GM21576 (cell line): ENCODE measurements around the gene GABBR2.

Experiments used
- ATAC-seq: cut with Tn5 transposase; IDR thresholded peaks from one replicate; pipeline ENCODE4 v1.9.1; 2021; ENCODE audit warnings: mild to moderate bottlenecking, moderate library complexity; ENCODE audit not compliant: unreplicated experiment

Gene GABBR2

GRCh38 chr9:98551511-98552286 is 157.0 kb downstream of the GABBR2 start:
- ATAC-seq, result no peak

- no peak for ATAC-seq
These were observed 158.4 kb downstream of the GABBR2 start for GRCh38 chr9:98550206-98550820.

GRCh38 chr9:98549401-98549800 is 159.3 kb downstream of the GABBR2 start:
- ATAC-seq, result no peak

GRCh38 chr9:98547606-98548005 is 161.1 kb downstream of the GABBR2 start:
- no peak for ATAC-seq

- no peak for ATAC-seq
These were observed 163.7 kb downstream of the GABBR2 start for GRCh38 chr9:98545021-98545420.

- ATAC-seq, result no peak
These were observed 167.0 kb downstream of the GABBR2 start for GRCh38 chr9:98541684-98542230.

- no peak for ATAC-seq
These were observed 168.3 kb downstream of the GABBR2 start for GRCh38 chr9:98540476-98540875.

GRCh38 chr9:98539954-98540353 is 168.8 kb downstream of the GABBR2 start:
- no peak for ATAC-seq

GRCh38 chr9:98538626-98539031 is 170.1 kb downstream of the GABBR2 start:
- no peak for ATAC-seq

- no peak for ATAC-seq
These were observed 170.5 kb downstream of the GABBR2 start for GRCh38 chr9:98538203-98538602.

- ATAC-seq, result no peak
These were observed 172.1 kb downstream of the GABBR2 start for GRCh38 chr9:98536542-98537173.

GRCh38 chr9:98533866-98534265 is 174.9 kb downstream of the GABBR2 start:
- ATAC-seq, result no peak

GRCh38 chr9:98533132-98533531 is 175.6 kb downstream of the GABBR2 start:
- no peak for ATAC-seq

GRCh38 chr9:98532574-98532973 is 176.2 kb downstream of the GABBR2 start:
- ATAC-seq, result no peak

- ATAC-seq, result no peak
These were observed 176.6 kb downstream of the GABBR2 start for GRCh38 chr9:98532147-98532546.

- ATAC-seq, result no peak
These were observed 177.8 kb downstream of the GABBR2 start for GRCh38 chr9:98530806-98531386.

- ATAC-seq, result no peak
These were observed 178.5 kb downstream of the GABBR2 start for GRCh38 chr9:98530275-98530674.

- no peak for ATAC-seq
These were observed 178.9 kb downstream of the GABBR2 start for GRCh38 chr9:98529841-98530240.

GRCh38 chr9:98523231-98523901 is 185.4 kb downstream of the GABBR2 start:
- ATAC-seq, result no peak

GRCh38 chr9:98522487-98522886 is 186.2 kb downstream of the GABBR2 start:
- no peak for ATAC-seq

- no peak for ATAC-seq
These were observed 187.6 kb downstream of the GABBR2 start for GRCh38 chr9:98521141-98521540.
